ENCODE results near the gene BTN1A1.

Gene BTN1A1

DNA sequence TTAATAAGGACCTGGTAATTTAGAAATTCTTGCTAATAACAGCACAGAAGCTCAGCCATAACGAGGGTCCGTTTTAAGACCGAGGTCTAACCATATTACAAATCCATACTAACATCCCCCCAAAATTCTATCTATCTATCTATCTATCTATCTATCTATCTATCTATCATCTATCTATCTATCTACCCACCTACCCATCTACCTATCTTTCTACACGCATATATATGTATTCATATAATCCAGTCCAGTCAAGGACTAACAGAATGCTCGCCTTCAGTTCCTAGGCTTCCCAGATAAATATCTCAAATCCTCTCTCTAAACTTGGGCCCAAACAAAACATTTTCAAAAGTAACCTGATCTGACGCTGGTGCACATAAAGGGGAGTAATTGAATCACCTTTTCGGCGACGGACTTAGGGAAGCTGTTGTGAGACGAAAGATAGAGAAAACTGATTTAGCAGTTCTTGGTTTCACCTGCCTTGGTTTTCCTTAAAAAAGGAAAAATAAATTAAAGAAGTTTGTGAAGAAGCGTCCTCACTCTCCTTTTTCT, 52.6 kb downstream of the BTN1A1 start:
- peak overlapping the region; percentile 77 for H3K4me3 ChIP-seq (ENCODE audit: low read length)
- TF ChIP-seq, protein P1, sequence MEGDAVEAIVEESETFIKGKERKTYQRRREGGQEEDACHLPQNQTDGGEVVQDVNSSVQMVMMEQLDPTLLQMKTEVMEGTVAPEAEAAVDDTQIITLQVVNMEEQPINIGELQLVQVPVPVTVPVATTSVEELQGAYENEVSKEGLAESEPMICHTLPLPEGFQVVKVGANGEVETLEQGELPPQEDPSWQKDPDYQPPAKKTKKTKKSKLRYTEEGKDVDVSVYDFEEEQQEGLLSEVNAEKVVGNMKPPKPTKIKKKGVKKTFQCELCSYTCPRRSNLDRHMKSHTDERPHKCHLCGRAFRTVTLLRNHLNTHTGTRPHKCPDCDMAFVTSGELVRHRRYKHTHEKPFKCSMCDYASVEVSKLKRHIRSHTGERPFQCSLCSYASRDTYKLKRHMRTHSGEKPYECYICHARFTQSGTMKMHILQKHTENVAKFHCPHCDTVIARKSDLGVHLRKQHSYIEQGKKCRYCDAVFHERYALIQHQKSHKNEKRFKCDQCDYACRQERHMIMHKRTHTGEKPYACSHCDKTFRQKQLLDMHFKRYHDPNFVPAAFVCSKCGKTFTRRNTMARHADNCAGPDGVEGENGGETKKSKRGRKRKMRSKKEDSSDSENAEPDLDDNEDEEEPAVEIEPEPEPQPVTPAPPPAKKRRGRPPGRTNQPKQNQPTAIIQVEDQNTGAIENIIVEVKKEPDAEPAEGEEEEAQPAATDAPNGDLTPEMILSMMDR (conservative IDR thresholded peaks at IDR 0.05; ENCODE audit: low read depth, low read length) = no peak
- DNase-seq (ENCODE audit: low read depth) = no peak

DNA sequence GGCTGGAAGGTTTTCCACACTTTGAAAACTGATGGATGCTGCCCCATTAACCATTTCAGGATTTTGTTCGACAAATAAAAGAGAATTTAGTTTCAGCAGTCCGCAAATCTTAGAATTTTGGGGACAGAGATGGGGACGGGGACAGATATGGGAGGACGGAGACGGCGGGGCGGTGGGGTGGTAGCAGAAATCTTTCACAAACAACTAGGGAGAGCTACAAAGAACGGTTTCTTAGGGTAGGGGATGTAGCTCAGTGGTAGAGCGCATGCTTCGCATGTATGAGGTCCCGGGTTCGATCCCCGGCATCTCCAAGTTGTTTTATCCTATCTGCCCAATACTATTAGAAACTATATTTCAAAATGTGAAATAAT, 53.1 kb downstream of the BTN1A1 start:
- peak overlapping the region; percentile 77 for H3K4me3 ChIP-seq (ENCODE audit: low read length)
- TF ChIP-seq, protein P1 (conservative IDR thresholded peaks at IDR 0.05; ENCODE audit: low read depth, low read length) = no peak
- DNase-seq (ENCODE audit: low read depth) = no peak

DNA sequence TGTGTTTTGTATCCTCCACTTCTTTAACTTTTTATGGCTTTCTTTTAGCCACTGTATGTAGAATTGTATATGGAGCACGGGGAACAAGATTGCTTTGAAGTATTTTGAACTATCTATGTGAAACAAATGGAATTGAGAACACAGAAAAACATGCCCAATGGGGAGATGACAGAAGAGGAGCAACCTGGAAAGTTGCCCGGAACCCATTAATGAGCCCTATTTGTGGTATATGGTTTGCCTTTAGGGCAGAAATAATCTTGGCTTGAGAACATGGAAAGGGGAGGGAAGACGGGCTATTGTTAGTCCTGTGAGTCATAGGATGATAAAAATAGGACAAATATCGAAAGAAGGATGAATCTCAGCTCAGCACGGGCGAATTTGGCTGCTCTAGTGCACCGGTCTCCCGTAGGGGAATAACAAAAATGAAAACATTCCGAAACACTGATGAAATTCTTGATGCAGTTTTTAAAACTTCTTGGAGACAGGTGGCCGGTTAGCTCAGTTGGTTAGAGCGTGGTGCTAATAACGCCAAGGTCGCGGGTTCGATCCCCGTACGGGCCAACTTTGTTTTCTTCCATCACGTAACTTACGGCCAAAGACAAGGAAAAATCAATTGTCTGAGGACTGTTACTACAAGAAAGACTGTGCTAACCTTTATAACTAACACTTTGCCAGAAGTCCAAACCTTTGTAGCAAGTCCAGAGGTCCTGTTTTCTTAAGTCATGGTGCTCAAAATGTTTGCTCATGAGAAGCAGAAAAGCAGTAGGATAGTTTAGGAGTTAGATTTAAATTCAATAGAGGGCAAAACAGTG, 53.7 kb downstream of the BTN1A1 start:
- peak overlapping the region; percentile 77 for H3K4me3 ChIP-seq (ENCODE audit: low read length)
- no peak for DNase-seq (ENCODE audit: low read depth)
- TF ChIP-seq, protein P1 (conservative IDR thresholded peaks at IDR 0.05; ENCODE audit: low read depth, low read length) = no peak

DNA sequence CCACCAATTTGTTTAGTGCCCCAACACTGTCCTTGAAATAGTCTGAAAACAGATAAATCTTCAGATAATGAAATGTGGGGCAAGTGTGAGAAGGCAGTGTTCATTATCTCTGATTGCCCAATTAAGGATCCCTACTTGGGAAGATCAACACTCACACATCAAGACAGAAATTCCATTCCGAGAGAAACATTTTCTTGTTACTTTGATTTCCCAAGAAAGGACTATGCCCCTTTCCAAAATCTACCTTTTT, 54.3 kb downstream of the BTN1A1 start:
- H3K4me3 ChIP-seq (ENCODE audit: low read length) = peak overlapping the region; percentile 77
- no peak for DNase-seq (ENCODE audit: low read depth)
- TF ChIP-seq, protein P1 (conservative IDR thresholded peaks at IDR 0.05; ENCODE audit: low read depth, low read length) = no peak

DNA sequence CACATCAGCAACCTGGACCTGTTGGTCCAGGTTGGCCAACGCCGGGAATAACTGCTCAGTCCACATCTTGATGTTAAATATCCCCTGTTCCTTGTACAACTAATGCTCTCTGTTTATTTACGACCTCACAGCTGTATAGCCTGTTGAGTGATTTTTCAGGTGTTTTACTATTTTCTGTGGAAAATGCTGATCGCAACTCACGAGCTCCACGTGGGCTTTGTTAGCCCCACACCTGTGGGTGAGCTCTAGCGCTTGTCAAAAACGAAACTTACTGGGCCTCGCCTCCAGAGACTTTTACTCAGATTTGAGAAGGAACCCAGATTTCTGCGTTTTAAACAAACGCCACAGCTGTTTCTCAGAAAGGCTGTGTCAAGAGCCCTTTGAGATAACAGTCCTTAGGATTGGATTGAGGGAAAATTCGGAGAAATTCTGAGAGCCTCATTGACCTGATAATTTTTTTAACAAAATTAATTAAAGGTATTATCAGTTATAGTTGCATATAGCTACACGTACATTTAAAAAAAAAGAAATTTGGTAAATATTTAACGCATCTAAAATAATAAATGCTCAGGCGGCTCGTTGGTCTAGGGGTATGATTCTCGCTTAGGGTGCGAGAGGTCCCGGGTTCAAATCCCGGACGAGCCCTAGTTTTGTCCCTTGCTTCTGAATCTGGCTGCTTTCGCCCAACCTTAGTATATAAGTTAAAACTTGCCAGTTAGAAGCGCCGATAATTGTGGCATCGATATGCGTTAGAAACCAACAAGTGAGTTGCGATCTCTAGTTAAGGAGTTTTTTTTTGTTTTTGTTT, 54.8 kb downstream of the BTN1A1 start:
- no peak for DNase-seq (ENCODE audit: low read depth)
- TF ChIP-seq, protein P1 (conservative IDR thresholded peaks at IDR 0.05; ENCODE audit: low read depth, low read length) = no peak
- H3K4me3 ChIP-seq (ENCODE audit: low read length) = peak overlapping the region; percentile 77

DNA sequence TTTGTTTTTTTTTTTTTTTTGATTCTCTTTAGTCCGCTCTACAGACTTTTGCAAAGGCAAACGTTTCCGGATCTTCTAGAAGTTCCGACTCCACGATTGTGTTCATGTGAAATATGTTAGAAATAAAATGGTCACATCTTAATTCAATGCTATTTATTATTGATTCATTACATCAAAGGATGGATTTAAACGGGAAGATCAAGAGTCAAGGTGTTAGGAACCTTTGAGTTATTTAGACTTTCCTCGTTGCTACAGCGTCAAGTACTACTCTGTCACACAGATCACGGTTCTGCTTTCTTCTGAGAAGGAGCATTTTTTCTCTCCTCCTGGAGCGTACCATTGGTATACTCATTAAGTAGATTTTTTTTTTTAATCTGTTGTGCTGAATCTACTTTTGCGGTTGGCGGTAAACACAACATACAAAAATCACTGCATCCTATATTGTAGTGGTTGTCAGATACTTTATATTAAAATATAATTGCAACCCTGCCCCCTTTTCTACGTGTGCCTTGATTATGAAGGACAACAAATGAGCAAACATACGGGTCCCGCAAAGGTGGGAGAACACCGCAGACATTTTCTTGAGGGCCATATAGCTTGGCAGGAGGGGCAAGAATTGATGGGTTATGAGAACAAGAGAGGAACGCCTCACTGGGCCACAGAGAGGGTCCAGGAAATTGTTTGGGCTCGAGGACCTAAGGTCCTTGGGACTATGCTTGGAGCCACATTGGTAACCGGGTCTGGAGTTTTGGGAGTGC, 55.6 kb downstream of the BTN1A1 start:
- TF ChIP-seq, protein P1 (conservative IDR thresholded peaks at IDR 0.05; ENCODE audit: low read depth, low read length) = no peak
- peak overlapping the region; percentile 77 for H3K4me3 ChIP-seq (ENCODE audit: low read length)

More for the DNA sequence above, 55.6 kb downstream of the BTN1A1 start:
- DNase-seq (ENCODE audit: low read depth) = no peak
